ENCODE results near the gene SAG. TPM values are rescaled to one million over a fixed set of nuclear protein-coding genes. Genes with fewer than 3 reads are reported as not detected.

Gene SAG
- total and polyA plus RNA-seq, 2 donors (not counting 3 experiments of a cell fraction or from before 2014, with no cell fraction given) = not detected

GRCh38 chr2:233385489-233386044, 78.0 kb downstream of the SAG start:
- Histone ChIP-seq H3K4me3 (replicated peaks in 1 of 3; ENCODE audit: insufficient read depth in 1 of 3, low read depth in 1 of 3, low read length in 3 of 3) (no peak overlapping the region), H3K27me3 (ENCODE audit: control insufficient read depth in 2 of 2, insufficient read depth in 2 of 2, low read length in 2 of 2) (no peaks in the 10 kb centered on the region), H3K4me2 (ENCODE audit: insufficient read depth, low read length) (no peak overlapping the region), H3K79me2 (ENCODE audit: control insufficient read depth, insufficient read depth, low read length) (no peaks in the 10 kb centered on the region), H3K36me3 (ENCODE audit: control insufficient read depth in 2 of 2, extremely low read depth in 1 of 2, insufficient read depth in 2 of 2, low read length in 2 of 2) (no peaks in the 10 kb centered on the region), H3K9me3 (replicated peaks; ENCODE audit: control insufficient read depth, insufficient read depth, low read length) (no peaks in the 10 kb centered on the region), H3K27ac (ENCODE audit: insufficient read depth, low read depth, low read length) (no peak overlapping the region), H4K20me1 (replicated peaks; ENCODE audit: control insufficient read depth, extremely low read depth, insufficient read depth, low read length) (no peaks in the 10 kb centered on the region), H3K4me1 (ENCODE audit: control insufficient read depth, extremely low read depth, insufficient read depth, low read length) (peaks cover 6% of the 10 kb centered on the region), H3K9ac (replicated peaks; ENCODE audit: extremely low read depth, insufficient read depth, low read length) (no peak overlapping the region), H2AFZ (ENCODE audit: low read depth, low read length) (no peak overlapping the region), H3K9me1 (replicated peaks; ENCODE audit: control insufficient read depth, extremely low read depth, insufficient read depth, low read length) (no peaks in the 10 kb centered on the region)
- CTCF ChIA-PET = no interaction called here
- POLR2A ChIA-PET = interaction anchor here (0.5 kb wide), 1 partner anchor 35 kb away, joined by 3 read pairs; no protein-coding TSS in a partner anchor
- dilution Hi-C loops (cut with MboI; ENCODE audit: extremely low pct_ligation_motif_present, low sequenced_read_pairs) = no loop called here
- FAIRE-seq (no peak), DNase-seq (ENCODE audit: low read depth, low spot score) (no peak)
- TF ChIP-seq MAX (IDR thresholded peaks at IDR 0.05; ENCODE audit: insufficient read depth, insufficient read length) (no peak), POLR2A (IDR thresholded peaks at IDR 0.05; ENCODE audit: low read depth, low read length) (no peak), EZH2 (IDR thresholded peaks at IDR 0.05; ENCODE audit: borderline replicate concordance, low read depth, low read length, severe bottlenecking) (no peak), MYC (IDR thresholded peaks at IDR 0.05; ENCODE audit: low read depth, low read length) (no peak), POLR2AphosphoS5 (IDR thresholded peaks at IDR 0.05; ENCODE audit: insufficient read depth, low read depth, low read length) (no peak), FOS (IDR thresholded peaks at IDR 0.05; ENCODE audit: borderline replicate concordance, insufficient read depth, low read length) (no peak)
- intact Hi-C loops (cut with micrococcal nuclease) = no loop called here
- BruUV-seq (replicated peaks) = no TSS peak

GRCh38 chr2:233386382-233387041, 78.9 kb downstream of the SAG start:
- Histone ChIP-seq H2AFZ (ENCODE audit: low read depth, low read length) (no peak overlapping the region), H3K27me3 (ENCODE audit: control insufficient read depth in 2 of 2, insufficient read depth in 2 of 2, low read length in 2 of 2) (no peaks in the 10 kb centered on the region), H3K36me3 (ENCODE audit: control insufficient read depth in 2 of 2, extremely low read depth in 1 of 2, insufficient read depth in 2 of 2, low read length in 2 of 2) (no peaks in the 10 kb centered on the region), H4K20me1 (replicated peaks; ENCODE audit: control insufficient read depth, extremely low read depth, insufficient read depth, low read length) (no peaks in the 10 kb centered on the region), H3K9me1 (replicated peaks; ENCODE audit: control insufficient read depth, extremely low read depth, insufficient read depth, low read length) (no peaks in the 10 kb centered on the region), H3K4me2 (ENCODE audit: insufficient read depth, low read length) (no peak overlapping the region), H3K27ac (ENCODE audit: insufficient read depth, low read depth, low read length) (no peak overlapping the region), H3K4me1 (ENCODE audit: control insufficient read depth, extremely low read depth, insufficient read depth, low read length) (peaks cover 6% of the 10 kb centered on the region), H3K9ac (replicated peaks; ENCODE audit: extremely low read depth, insufficient read depth, low read length) (no peak overlapping the region), H3K4me3 (replicated peaks in 1 of 3; ENCODE audit: insufficient read depth in 1 of 3, low read depth in 1 of 3, low read length in 3 of 3) (no peak overlapping the region), H3K79me2 (ENCODE audit: control insufficient read depth, insufficient read depth, low read length) (no peaks in the 10 kb centered on the region), H3K9me3 (replicated peaks; ENCODE audit: control insufficient read depth, insufficient read depth, low read length) (no peaks in the 10 kb centered on the region)
- CTCF ChIA-PET = interaction anchor here (0.6 to 2.1 kb wide), 3 partner anchors 9 to 32 kb away, joined by 3 to 6 read pairs (median 4); no protein-coding TSS in a partner anchor
- no peak for TF ChIP-seq CTCF (IDR thresholded peaks at IDR 0.05; ENCODE audit: extremely low read depth in 1 of 2, insufficient read depth in 1 of 2, low read depth in 1 of 2, low read length in 2 of 2)
- TF ChIP-seq FOS (IDR thresholded peaks at IDR 0.05; ENCODE audit: borderline replicate concordance, insufficient read depth, low read length) = no peak
- no peak for TF ChIP-seq POLR2AphosphoS5 (IDR thresholded peaks at IDR 0.05; ENCODE audit: insufficient read depth, low read depth, low read length)
- TF ChIP-seq EZH2 (IDR thresholded peaks at IDR 0.05; ENCODE audit: borderline replicate concordance, low read depth, low read length, severe bottlenecking) = no peak
- no peak for TF ChIP-seq GATA2 (IDR thresholded peaks at IDR 0.05; ENCODE audit: insufficient read depth, insufficient read length, low read depth, low read length)
- no peak for TF ChIP-seq POLR2A (IDR thresholded peaks at IDR 0.05; ENCODE audit: low read depth, low read length)
- no peak for TF ChIP-seq MAX (IDR thresholded peaks at IDR 0.05; ENCODE audit: insufficient read depth, insufficient read length)
- no peak for TF ChIP-seq JUN (IDR thresholded peaks at IDR 0.05; ENCODE audit: borderline replicate concordance, insufficient read depth, insufficient read length, low read depth)
- no peak for TF ChIP-seq MYC (IDR thresholded peaks at IDR 0.05; ENCODE audit: low read depth, low read length)
- FAIRE-seq (no peak), DNase-seq (ENCODE audit: low read depth, low spot score) (peak; percentile 20)
- BruUV-seq (replicated peaks) = no TSS peak
- POLR2A ChIA-PET = interaction anchor here (0.5 kb wide), 1 partner anchor 36 kb away, joined by 3 read pairs; no protein-coding TSS in a partner anchor
- dilution Hi-C loops (cut with MboI; ENCODE audit: extremely low pct_ligation_motif_present, low sequenced_read_pairs) = no loop called here
- intact Hi-C loops (cut with micrococcal nuclease) = no loop called here
